GM10266 (cell line): ENCODE data around the gene BRSK1.

ENCODE experiments used
- DNase-seq: peaks from one replicate; pipeline ENCODE4 v3.0.0; 2012; ENCODE audit errors: extremely low spot score
- TF ChIP-seq, protein P1 (sequence below): IDR thresholded peaks from 2 replicates; pipeline ENCODE4 v1.5.1; 2012; ENCODE audit warnings: mild to moderate bottlenecking, low read depth; ENCODE audit not compliant: control insufficient read depth, insufficient read depth; ENCODE audit errors: missing control alignments

BRSK1 gene

DNA sequence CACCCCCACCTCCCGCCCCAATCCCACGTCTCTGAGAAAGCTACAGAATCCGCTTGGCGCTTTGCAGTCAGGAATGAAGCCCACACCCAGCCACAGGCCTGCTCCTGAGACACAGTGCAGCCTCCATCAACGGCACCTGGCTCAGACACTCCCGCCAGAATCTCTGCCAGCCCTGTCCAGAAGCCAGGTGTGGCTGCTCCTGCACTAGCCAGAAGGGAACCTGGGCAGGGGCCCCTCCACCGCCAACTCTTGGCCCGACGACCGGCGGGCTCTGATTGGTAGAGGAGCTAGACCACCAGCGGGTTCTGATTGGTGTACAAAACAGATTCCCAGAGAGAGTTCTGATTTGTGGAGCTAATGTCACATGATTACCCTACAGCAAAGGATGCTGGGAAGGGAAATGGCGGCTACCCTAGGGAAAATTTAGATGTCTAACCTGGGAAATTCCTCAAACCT, 22.1 kb upstream of the BRSK1 start:
- DNase-seq: no peak
- TF ChIP-seq, protein P1, sequence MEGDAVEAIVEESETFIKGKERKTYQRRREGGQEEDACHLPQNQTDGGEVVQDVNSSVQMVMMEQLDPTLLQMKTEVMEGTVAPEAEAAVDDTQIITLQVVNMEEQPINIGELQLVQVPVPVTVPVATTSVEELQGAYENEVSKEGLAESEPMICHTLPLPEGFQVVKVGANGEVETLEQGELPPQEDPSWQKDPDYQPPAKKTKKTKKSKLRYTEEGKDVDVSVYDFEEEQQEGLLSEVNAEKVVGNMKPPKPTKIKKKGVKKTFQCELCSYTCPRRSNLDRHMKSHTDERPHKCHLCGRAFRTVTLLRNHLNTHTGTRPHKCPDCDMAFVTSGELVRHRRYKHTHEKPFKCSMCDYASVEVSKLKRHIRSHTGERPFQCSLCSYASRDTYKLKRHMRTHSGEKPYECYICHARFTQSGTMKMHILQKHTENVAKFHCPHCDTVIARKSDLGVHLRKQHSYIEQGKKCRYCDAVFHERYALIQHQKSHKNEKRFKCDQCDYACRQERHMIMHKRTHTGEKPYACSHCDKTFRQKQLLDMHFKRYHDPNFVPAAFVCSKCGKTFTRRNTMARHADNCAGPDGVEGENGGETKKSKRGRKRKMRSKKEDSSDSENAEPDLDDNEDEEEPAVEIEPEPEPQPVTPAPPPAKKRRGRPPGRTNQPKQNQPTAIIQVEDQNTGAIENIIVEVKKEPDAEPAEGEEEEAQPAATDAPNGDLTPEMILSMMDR: no peak

DNA sequence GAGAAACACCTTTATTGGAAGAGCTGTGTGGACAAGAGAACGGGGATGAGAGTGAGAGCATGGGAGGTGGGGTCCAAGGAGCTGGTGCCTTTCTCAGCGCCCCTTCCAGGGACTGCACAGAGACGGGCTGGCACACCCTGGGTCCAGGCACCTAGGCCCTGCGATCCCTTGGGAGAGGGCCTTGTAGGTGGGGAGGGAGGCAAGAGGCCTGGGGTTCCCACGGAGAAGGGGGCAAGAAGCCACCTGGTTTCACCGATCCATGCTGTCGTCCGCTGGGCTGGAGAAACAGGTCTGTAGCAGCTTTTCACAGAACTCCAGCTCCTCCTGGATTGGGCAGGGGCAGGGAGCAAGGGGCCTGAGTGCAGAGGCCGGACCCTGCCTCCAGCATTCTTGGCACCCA, 21.4 kb upstream of the BRSK1 start:
- no peak for DNase-seq
- TF ChIP-seq, protein P1: no peak

DNA sequence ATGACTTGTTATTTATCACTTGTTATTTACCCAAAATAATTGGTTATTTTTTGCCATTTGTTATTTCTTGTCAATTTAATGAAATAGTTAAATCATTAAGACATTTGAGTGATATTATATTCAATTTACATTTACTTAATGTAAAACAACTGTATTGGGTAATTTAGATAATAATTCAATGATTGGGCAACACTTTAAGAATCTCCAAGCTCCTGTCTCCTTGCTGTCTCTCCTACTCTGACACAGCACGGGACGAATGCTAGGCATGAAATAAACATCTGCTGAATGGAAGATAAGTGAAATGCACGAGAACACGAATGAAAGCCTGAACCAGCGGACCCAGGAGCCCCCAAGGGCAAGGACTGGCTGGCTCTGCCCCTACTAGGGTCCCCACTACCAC, 19.3 kb upstream of the BRSK1 start:
- no peak for DNase-seq
- TF ChIP-seq, protein P1: no peak

DNA sequence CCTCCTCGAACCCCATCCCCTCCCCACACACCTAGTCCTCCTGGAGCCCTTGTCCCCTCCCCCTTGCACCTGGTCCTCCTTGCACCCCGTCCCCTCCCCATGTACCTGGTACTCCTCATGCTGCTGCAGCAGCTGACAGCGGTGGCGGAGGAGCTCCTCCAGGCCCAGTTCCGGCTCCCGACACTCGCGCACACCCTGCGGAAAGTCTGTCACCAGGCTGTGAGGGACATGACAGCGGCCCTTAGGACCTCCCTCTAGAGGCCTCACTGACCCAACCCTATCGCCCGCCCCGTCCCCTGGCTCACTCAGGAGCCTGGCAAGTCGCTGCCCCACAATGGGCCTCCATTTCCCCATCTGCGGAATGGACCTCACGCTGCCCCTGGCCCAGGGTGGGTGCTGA, 18.6 kb upstream of the BRSK1 start:
- TF ChIP-seq, protein P1: no peak
- DNase-seq: no peak

DNA sequence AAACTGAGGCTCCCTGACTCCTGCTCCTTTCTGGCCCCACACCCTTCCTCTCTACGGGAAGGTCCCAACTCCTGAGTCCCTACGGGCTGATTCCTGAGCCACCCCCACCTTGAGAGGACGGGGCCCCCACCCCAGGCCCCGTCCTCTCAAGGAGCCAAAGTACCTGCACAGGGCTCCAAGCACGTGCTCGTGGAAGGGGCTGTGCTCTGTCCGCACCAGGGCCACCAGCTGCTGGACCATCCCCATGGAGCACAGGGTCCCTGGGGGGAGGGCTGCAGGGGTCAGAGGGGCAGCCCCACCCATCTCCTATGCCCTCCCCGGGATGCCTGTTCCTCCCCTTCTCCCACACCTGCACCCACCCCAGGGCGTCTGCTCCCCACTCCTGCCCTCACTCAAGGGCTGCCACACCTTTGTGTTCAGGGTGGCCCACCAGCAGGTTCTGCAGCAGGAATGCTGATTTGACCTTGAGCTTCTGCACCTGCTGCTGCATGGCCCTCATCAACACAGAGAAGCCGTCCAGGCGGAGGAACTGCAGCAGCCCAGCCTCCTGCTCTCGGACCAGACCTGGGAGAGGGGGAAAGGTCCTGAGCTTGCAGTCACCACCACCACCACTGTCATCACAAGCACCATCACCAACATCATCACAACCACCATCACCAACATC, 17.9 kb upstream of the BRSK1 start:
- TF ChIP-seq, protein P1: no peak
- DNase-seq: no peak

DNA sequence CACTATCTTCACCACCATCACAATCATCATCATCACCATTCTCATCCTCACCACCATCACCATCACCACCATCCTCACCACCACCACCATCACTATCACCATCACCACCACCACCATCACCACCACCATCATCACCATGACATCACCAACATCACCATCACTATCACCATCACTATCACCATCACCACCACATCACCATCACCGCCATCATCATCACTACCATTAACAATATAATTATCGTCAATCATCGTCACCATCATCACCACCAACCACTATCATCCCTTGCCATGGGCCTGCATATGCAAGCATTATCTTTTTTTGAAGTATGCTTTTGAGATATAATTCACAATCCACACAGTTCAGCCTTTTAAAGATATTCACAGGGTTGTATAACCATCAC, 17.4 kb upstream of the BRSK1 start:
- TF ChIP-seq, protein P1: no peak
- DNase-seq: no peak

DNA sequence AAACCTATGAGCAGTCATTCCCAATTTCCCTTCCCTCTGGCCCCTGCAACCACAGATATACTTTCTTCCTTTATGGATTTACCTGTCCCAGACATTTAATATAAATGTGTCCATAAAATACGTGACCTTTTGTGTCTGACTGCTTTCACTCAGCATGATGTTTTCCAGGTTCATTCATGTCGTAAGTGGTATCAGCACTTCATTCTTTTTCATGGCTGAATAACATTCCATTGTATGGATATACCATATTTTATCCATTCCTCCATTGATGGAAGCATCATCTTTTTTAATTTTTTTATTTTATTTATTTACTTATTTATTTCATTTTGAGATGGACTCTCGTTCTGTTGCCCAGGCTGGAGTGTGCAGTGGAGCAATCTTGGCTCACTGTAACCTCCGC, 17.0 kb upstream of the BRSK1 start:
- no peak for DNase-seq
- TF ChIP-seq, protein P1: no peak
